WTC11 (cell line): Measurements from ENCODE around the gene TNS2. TPM values are rescaled to one million over a fixed set of nuclear protein-coding genes. Genes with fewer than 3 reads are reported as not detected.
A peak's percentile ranks its signal among the peaks of the same experiment; 100 is the strongest.

ENCODE experiments used
- CREM ChIP-seq: sonication (generic); formaldehyde crosslinking; IDR thresholded peaks from 2 replicates; pipeline ENCODE4 v1.8.1; 2022; ENCODE audit warnings: mild to moderate bottlenecking, missing genetic modification reagents, moderate library complexity
- EMX1 ChIP-seq: fragments of 250-450 bp; sonication (Bioruptor Pico); IDR thresholded peaks from 2 replicates; pipeline ENCODE4 v1.8.0; 2021; ENCODE audit warnings: mild to moderate bottlenecking
- ESRRA ChIP-seq: sonication (generic); formaldehyde crosslinking; IDR thresholded peaks from 2 replicates; pipeline ENCODE4 v1.8.1; 2022; ENCODE audit warnings: mild to moderate bottlenecking, missing genetic modification reagents, borderline replicate concordance
- ETV6 ChIP-seq: sonication (generic); formaldehyde crosslinking; IDR thresholded peaks from 2 replicates; pipeline ENCODE4 v1.8.1; 2022; ENCODE audit warnings: mild to moderate bottlenecking, missing genetic modification reagents
- GABPB1 ChIP-seq: sonication (generic); formaldehyde crosslinking; IDR thresholded peaks from 2 replicates; pipeline ENCODE4 v1.8.1; 2023; ENCODE audit warnings: mild to moderate bottlenecking, missing genetic modification reagents
- MXD4 ChIP-seq: fragments of 250-450 bp; sonication (Bioruptor Pico); IDR thresholded peaks from 2 replicates; pipeline ENCODE4 v1.8.0; 2021; ENCODE audit warnings: mild to moderate bottlenecking, moderate library complexity, borderline replicate concordance
- RELA ChIP-seq: sonication (generic); formaldehyde crosslinking; IDR thresholded peaks from 2 replicates; pipeline ENCODE4 v1.8.1; 2022; ENCODE audit warnings: missing genetic modification reagents, mild to moderate bottlenecking, borderline replicate concordance
- SOX15 ChIP-seq: fragments of 250-450 bp; sonication (Bioruptor Pico); IDR thresholded peaks from 2 replicates; pipeline ENCODE4 v1.9.0; 2021; ENCODE audit warnings: mild to moderate bottlenecking
- TCF7 ChIP-seq: sonication (generic); formaldehyde crosslinking; IDR thresholded peaks from 2 replicates; pipeline ENCODE4 v1.8.0; 2022; ENCODE audit warnings: mild to moderate bottlenecking, low read depth, missing genetic modification reagents, moderate library complexity
- ZNF423 ChIP-seq: fragments of 250-450 bp; sonication (Bioruptor Pico); IDR thresholded peaks from 2 replicates; pipeline ENCODE4 v2.1.2; 2022; ENCODE audit warnings: mild to moderate bottlenecking, moderate library complexity
- total RNA-seq: library from RNA; stranded (reverse); gene quantifications from 3 replicates; pipeline ENCODE4 v1.2.3, GENCODE V29; 2021
- TF ChIP-seq, protein P1 (sequence below): fragments of 200-600 bp; IDR thresholded peaks from 2 replicates; pipeline ENCODE4 v1.8.0; 2022; ENCODE audit warnings: antibody characterized with exemption
- TF ChIP-seq, protein P2 (sequence below): sonication (generic); formaldehyde crosslinking; IDR thresholded peaks from 2 replicates; pipeline ENCODE4 v1.8.0; 2022; ENCODE audit warnings: mild to moderate bottlenecking, missing genetic modification reagents
- TF ChIP-seq, protein P3 (sequence below): fragments of 250-450 bp; sonication (Bioruptor Pico); IDR thresholded peaks from 2 replicates; pipeline ENCODE4 v1.9.0; 2021; ENCODE audit warnings: mild to moderate bottlenecking
- TF ChIP-seq, protein P4 (sequence below): sonication (generic); formaldehyde crosslinking; IDR thresholded peaks from 2 replicates; pipeline ENCODE4 v1.8.0; 2022; ENCODE audit warnings: mild to moderate bottlenecking, missing genetic modification reagents
- TF ChIP-seq, protein P5 (sequence below): fragments of 250-450 bp; sonication (Bioruptor Pico); IDR thresholded peaks from 2 replicates; pipeline ENCODE4 v1.9.0; 2021; ENCODE audit warnings: mild to moderate bottlenecking, borderline replicate concordance
- TF ChIP-seq, protein P6 (sequence below): sonication (generic); formaldehyde crosslinking; IDR thresholded peaks from 2 replicates; pipeline ENCODE4 v1.8.1; 2023; ENCODE audit warnings: mild to moderate bottlenecking, missing genetic modification reagents, moderate library complexity
- TF ChIP-seq, protein P7 (sequence below): fragments of 250-450 bp; sonication (Bioruptor Pico); IDR thresholded peaks from 2 replicates; pipeline ENCODE4 v2.1.2; 2022; ENCODE audit warnings: mild to moderate bottlenecking, moderate library complexity
- TF ChIP-seq, protein P8 (sequence below): sonication (generic); formaldehyde crosslinking; conservative IDR thresholded peaks from 2 replicates; pipeline ENCODE4 v1.8.1; 2022; ENCODE audit warnings: mild to moderate bottlenecking, missing genetic modification reagents
- TF ChIP-seq, protein P9 (sequence below): fragments of 250-450 bp; sonication (Bioruptor Pico); IDR thresholded peaks from 2 replicates; pipeline ENCODE4 v1.8.0; 2021; ENCODE audit warnings: mild to moderate bottlenecking
- TF ChIP-seq, protein P10 (sequence below): sonication (generic); formaldehyde crosslinking; IDR thresholded peaks from 2 replicates; pipeline ENCODE4 v1.8.1; 2022; ENCODE audit warnings: missing genetic modification reagents, borderline replicate concordance

TNS2 gene
- total RNA-seq, 1 experiment from 2014 or later, result 7.7 TPM

DNA sequence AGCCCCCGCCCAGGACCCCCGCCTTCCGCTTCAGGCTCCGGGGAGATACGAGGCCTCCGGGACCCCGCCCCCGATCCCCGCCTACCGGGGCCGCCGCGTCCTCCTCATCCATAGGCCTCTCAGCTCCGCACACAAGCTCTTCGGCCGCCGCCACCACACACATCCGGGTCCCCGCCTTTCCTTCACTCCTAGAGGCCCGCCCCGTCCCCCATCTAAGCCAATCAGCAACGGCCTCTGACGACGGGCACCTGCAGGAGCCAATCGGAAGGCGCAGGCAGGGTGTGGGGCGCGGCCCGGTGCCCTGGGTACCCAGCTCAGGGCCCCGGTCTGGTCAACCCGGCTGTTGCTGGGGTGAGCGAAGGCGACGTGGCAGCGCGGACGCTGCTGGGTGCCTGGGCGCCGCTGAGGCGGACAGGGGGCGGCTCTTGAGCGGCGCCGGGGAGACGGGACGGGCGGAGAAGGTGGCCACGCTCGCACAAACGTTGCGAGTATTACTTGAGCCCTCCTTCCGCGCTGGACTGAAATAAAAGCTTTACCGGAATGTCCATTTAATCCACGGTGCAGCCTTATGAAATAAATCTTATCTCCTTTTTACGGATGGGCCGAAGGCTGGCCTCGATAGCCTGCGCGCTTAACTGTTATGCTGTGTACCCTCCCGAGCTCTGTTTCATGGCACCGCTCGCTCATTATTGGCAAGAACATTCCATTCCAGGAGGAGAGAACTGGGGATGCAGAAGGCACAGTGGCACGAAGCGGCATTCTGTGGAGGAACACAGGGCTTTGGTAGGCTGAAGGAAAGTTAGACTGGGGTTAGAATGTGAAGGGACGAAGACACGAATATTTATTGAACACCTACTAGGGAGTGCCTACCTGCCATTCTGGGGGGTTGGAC lies 29.6 kb downstream of the TNS2 start, which contains the start of gene SPRYD3 (continued):
- TF ChIP-seq, protein P1, sequence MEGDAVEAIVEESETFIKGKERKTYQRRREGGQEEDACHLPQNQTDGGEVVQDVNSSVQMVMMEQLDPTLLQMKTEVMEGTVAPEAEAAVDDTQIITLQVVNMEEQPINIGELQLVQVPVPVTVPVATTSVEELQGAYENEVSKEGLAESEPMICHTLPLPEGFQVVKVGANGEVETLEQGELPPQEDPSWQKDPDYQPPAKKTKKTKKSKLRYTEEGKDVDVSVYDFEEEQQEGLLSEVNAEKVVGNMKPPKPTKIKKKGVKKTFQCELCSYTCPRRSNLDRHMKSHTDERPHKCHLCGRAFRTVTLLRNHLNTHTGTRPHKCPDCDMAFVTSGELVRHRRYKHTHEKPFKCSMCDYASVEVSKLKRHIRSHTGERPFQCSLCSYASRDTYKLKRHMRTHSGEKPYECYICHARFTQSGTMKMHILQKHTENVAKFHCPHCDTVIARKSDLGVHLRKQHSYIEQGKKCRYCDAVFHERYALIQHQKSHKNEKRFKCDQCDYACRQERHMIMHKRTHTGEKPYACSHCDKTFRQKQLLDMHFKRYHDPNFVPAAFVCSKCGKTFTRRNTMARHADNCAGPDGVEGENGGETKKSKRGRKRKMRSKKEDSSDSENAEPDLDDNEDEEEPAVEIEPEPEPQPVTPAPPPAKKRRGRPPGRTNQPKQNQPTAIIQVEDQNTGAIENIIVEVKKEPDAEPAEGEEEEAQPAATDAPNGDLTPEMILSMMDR, result no peak
- TF ChIP-seq, protein P2, sequence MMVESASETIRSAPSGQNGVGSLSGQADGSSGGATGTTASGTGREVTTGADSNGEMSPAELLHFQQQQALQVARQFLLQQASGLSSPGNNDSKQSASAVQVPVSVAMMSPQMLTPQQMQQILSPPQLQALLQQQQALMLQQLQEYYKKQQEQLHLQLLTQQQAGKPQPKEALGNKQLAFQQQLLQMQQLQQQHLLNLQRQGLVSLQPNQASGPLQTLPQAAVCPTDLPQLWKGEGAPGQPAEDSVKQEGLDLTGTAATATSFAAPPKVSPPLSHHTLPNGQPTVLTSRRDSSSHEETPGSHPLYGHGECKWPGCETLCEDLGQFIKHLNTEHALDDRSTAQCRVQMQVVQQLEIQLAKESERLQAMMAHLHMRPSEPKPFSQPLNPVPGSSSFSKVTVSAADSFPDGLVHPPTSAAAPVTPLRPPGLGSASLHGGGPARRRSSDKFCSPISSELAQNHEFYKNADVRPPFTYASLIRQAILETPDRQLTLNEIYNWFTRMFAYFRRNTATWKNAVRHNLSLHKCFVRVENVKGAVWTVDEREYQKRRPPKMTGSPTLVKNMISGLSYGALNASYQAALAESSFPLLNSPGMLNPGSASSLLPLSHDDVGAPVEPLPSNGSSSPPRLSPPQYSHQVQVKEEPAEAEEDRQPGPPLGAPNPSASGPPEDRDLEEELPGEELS (CRISPR knock-in tag), result no peak; the same call in 1 of the 2 replicates
- TF ChIP-seq, protein P3, sequence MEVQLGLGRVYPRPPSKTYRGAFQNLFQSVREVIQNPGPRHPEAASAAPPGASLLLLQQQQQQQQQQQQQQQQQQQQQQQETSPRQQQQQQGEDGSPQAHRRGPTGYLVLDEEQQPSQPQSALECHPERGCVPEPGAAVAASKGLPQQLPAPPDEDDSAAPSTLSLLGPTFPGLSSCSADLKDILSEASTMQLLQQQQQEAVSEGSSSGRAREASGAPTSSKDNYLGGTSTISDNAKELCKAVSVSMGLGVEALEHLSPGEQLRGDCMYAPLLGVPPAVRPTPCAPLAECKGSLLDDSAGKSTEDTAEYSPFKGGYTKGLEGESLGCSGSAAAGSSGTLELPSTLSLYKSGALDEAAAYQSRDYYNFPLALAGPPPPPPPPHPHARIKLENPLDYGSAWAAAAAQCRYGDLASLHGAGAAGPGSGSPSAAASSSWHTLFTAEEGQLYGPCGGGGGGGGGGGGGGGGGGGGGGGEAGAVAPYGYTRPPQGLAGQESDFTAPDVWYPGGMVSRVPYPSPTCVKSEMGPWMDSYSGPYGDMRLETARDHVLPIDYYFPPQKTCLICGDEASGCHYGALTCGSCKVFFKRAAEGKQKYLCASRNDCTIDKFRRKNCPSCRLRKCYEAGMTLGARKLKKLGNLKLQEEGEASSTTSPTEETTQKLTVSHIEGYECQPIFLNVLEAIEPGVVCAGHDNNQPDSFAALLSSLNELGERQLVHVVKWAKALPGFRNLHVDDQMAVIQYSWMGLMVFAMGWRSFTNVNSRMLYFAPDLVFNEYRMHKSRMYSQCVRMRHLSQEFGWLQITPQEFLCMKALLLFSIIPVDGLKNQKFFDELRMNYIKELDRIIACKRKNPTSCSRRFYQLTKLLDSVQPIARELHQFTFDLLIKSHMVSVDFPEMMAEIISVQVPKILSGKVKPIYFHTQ (CRISPR knock-in tag), result no peak
- TF ChIP-seq ETV6 (CRISPR knock-in tag) (peak; percentile 64; the same call in 1 of the 2 replicates), ZNF423 (CRISPR knock-in tag) (no peak), CREM (CRISPR knock-in tag) (no peak), GABPB1 (CRISPR knock-in tag) (peak; percentile 66), SOX15 (CRISPR knock-in tag) (no peak), RELA (peak; percentile 36; the same call in 1 of the 2 replicates), EMX1 (CRISPR knock-in tag) (no peak), TCF7 (CRISPR knock-in tag) (no peak), ESRRA (CRISPR knock-in tag) (0 out of 2 replicates have a peak, but pooled peaks have one; percentile 56), MXD4 (no peak)
- TF ChIP-seq, protein P4, sequence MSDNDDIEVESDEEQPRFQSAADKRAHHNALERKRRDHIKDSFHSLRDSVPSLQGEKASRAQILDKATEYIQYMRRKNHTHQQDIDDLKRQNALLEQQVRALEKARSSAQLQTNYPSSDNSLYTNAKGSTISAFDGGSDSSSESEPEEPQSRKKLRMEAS (CRISPR knock-in tag), result no peak
- TF ChIP-seq, protein P5, sequence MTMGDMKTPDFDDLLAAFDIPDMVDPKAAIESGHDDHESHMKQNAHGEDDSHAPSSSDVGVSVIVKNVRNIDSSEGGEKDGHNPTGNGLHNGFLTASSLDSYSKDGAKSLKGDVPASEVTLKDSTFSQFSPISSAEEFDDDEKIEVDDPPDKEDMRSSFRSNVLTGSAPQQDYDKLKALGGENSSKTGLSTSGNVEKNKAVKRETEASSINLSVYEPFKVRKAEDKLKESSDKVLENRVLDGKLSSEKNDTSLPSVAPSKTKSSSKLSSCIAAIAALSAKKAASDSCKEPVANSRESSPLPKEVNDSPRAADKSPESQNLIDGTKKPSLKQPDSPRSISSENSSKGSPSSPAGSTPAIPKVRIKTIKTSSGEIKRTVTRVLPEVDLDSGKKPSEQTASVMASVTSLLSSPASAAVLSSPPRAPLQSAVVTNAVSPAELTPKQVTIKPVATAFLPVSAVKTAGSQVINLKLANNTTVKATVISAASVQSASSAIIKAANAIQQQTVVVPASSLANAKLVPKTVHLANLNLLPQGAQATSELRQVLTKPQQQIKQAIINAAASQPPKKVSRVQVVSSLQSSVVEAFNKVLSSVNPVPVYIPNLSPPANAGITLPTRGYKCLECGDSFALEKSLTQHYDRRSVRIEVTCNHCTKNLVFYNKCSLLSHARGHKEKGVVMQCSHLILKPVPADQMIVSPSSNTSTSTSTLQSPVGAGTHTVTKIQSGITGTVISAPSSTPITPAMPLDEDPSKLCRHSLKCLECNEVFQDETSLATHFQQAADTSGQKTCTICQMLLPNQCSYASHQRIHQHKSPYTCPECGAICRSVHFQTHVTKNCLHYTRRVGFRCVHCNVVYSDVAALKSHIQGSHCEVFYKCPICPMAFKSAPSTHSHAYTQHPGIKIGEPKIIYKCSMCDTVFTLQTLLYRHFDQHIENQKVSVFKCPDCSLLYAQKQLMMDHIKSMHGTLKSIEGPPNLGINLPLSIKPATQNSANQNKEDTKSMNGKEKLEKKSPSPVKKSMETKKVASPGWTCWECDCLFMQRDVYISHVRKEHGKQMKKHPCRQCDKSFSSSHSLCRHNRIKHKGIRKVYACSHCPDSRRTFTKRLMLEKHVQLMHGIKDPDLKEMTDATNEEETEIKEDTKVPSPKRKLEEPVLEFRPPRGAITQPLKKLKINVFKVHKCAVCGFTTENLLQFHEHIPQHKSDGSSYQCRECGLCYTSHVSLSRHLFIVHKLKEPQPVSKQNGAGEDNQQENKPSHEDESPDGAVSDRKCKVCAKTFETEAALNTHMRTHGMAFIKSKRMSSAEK, result no peak
- TF ChIP-seq, protein P6, sequence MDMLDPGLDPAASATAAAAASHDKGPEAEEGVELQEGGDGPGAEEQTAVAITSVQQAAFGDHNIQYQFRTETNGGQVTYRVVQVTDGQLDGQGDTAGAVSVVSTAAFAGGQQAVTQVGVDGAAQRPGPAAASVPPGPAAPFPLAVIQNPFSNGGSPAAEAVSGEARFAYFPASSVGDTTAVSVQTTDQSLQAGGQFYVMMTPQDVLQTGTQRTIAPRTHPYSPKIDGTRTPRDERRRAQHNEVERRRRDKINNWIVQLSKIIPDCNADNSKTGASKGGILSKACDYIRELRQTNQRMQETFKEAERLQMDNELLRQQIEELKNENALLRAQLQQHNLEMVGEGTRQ (CRISPR knock-in tag), result no peak
- TF ChIP-seq, protein P7, sequence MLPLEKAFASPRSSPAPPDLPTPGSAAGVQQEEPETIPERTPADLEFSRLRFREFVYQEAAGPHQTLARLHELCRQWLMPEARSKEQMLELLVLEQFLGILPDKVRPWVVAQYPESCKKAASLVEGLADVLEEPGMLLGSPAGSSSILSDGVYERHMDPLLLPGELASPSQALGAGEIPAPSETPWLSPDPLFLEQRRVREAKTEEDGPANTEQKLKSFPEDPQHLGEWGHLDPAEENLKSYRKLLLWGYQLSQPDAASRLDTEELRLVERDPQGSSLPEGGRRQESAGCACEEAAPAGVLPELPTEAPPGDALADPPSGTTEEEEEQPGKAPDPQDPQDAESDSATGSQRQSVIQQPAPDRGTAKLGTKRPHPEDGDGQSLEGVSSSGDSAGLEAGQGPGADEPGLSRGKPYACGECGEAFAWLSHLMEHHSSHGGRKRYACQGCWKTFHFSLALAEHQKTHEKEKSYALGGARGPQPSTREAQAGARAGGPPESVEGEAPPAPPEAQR (CRISPR knock-in tag), result no peak
- TF ChIP-seq, protein P8, sequence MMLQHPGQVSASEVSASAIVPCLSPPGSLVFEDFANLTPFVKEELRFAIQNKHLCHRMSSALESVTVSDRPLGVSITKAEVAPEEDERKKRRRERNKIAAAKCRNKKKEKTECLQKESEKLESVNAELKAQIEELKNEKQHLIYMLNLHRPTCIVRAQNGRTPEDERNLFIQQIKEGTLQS (CRISPR knock-in tag), result no peak
- TF ChIP-seq, protein P9, sequence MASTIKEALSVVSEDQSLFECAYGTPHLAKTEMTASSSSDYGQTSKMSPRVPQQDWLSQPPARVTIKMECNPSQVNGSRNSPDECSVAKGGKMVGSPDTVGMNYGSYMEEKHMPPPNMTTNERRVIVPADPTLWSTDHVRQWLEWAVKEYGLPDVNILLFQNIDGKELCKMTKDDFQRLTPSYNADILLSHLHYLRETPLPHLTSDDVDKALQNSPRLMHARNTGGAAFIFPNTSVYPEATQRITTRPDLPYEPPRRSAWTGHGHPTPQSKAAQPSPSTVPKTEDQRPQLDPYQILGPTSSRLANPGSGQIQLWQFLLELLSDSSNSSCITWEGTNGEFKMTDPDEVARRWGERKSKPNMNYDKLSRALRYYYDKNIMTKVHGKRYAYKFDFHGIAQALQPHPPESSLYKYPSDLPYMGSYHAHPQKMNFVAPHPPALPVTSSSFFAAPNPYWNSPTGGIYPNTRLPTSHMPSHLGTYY, result no peak
- TF ChIP-seq, protein P10, sequence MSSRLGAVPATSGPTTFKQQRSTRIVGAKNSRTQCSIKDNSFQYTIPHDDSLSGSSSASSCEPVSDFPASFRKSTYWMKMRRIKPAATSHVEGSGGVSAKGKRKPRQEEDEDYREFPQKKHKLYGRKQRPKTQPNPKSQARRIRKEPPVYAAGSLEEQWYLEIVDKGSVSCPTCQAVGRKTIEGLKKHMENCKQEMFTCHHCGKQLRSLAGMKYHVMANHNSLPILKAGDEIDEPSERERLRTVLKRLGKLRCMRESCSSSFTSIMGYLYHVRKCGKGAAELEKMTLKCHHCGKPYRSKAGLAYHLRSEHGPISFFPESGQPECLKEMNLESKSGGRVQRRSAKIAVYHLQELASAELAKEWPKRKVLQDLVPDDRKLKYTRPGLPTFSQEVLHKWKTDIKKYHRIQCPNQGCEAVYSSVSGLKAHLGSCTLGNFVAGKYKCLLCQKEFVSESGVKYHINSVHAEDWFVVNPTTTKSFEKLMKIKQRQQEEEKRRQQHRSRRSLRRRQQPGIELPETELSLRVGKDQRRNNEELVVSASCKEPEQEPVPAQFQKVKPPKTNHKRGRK (CRISPR knock-in tag), result no peak
